ENCODE results near the gene CBARP.

DNA sequence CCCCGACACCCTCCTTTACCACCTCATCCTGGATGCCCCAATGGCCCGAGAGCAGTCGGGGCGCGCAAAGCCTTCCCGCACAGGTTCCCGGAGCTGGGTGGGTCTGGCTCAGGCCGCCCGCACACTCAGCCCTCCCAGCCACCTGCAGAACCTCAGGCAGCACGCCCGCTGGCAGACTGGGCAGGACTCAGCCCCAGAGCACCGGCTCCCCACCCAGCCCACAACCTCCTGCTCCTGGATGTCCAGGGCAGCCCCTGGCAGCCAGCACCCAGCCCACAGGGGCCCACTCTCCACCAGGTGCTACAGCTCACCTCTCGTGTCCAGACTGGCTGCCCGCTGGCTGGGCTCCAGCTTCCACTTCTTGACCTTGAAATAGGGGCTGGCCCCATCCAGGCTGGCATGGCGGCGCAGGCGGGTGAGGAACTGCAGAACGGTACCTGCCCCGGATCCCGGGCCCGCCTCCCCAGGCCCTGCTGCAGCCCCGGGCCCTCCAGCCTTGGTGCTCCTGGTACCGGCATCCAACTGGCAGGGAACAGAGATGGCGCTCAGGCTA lies 4.6 kb downstream of the CBARP start:
- no peak for TF ChIP-seq EZH2 (IDR thresholded peaks at IDR 0.05)
- TF ChIP-seq POLR2AphosphoS5 (IDR thresholded peaks at IDR 0.05; ENCODE audit: borderline replicate concordance, low read depth, low read length), result no peak
